ENCODE measurements around the gene SNAP29.
"Not testable (repeated sequence)": the region's sequence is repeated elsewhere in the genome, so short reads cannot be mapped to it uniquely, and the experiment has no call there.

Gene SNAP29

DNA sequence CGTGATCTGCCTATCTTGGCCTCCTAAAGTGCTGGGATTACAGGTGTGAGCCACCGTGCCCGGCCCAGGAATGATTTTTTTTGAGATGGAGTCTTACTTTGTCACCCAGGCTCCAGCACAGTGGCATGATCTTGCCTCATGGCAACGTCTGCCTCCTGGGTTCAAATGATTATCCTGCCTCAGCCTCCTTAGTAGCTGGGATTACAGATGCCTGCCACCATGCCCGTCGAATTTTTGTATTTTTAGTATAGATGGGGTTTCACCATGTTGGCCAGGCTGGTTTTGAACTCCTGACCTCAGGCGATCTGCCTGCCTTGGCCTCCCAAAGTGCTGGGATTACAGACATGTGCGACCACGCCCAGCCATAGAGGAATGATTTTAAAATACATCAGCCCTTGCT, 76.2 kb downstream of the SNAP29 start:
- not testable (repeated sequence) for DNase-seq

DNA sequence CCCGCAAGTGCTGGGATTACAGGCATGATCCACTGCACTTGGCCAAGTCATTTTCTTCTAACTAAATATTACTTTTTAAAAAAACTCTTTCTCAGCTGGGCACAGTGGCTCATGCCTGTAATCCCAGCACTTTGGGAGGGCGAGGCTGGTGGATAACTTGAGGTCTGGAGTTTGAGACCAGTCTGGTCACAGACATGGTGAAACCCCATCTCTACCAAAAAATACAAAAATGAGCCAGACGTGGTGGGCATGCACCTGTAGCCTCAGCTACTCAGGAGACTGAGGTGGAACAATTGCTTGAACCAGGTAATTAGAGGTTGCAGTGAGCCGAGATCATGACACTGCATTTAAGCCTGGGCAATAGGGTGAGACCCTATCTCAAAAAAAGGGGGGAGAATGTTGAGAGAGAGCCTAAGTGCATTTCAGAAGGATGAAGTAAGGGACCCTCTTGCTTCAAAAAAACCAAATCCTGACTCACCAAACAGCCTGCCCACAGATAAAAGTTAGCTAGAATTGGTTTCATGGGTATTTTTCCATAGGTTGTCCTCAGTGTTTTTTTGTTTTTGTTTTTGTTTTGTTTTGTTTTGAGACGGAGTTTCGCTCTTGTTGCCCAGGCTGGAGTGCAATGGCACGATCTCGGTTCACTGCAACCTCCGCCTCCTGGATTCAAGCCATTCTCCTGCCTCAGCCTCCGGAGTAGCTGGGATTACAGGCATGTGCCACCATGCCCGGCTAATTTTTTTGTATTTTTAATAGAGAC, 77.2 kb downstream of the SNAP29 start:
- not testable (repeated sequence) for DNase-seq

DNA sequence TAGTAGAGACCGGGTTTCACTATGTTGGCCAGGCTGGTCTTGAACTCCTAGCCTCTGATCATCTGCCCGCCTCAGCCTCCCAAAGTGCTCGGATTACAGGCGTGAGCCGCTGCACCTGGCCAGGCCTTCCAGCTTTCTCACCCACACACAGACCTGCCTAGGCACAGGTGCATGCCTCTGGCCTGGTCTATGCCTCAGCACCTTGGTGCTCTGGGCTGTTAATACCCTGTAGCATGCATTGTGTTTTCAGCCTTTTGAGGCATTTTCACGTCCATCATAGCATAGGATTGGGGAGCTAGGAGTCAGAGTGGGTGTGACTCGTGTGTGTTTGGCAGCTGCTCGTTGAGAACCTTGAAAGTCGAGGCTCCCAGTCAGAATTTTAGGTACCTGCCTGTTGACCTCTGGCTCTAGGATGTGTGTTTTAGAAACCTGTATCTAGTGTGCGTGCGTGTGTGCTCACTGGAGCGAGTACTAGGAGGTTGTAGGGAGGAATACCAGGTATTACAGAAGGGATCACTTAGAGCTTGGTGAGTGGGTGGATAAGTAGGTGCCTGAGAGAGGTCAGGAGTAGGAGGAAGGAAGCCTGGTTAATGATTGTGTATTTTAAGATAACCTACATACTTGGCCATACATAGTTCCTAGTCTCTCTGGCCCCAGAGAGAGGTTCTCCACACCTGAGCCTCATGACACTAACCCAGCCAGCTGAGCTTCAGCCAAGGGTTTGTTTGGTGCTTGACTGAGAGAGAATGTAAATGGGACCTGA, 78.4 kb downstream of the SNAP29 start:
- DNase-seq: no peak

- DNase-seq: no peak
Observed at GRCh38 chr22:20937794-20938671, 79.2 kb downstream of the SNAP29 start.

GRCh38 chr22:20939457-20940185, 80.8 kb downstream of the SNAP29 start:
- not testable (repeated sequence) for DNase-seq

- DNase-seq: no peak
Observed at GRCh38 chr22:20940186-20940651, 81.4 kb downstream of the SNAP29 start.

Measured in OCI-M1 (cell line).